GM12873 (cell line): ENCODE results near the gene CEP41.

ENCODE experiments used
- TF ChIP-seq, protein P1 (sequence below): IDR thresholded peaks from 2 replicates; pipeline ENCODE4 v1.5.1; 2012; ENCODE audit warnings: low read depth, mild to moderate bottlenecking, moderate library complexity, low read length, control low read depth; ENCODE audit not compliant: insufficient read depth; ENCODE audit errors: missing control alignments

The CEP41 gene

DNA sequence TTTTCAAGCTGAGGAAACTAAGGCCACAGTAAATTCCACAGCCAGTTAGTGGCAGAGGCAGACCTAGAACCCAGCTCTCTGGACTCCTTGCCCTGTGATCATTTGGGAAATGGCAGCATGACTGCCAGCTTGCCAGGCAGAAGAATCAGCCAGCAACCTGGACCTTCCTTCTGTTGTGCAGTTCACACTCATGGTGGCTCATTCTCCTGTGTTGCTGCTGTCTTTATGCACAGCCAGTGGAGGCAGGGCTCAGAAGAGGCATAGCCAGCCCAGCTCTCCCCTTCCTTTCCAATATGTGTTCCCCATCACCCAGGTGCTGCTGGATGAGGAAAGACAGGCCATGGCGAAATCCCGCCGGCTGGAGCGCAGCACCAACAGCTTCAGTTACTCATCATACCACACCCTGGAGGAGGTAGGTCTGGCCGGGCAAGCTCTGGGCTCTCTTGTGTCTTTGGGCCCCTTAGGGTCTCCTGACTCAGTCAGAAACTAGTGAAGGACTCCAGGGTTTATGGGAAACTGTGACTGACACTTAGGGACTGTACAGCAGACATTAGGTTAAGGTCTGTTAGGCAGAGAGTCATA is 81.4 kb downstream of the CEP41 start:
- TF ChIP-seq, protein P1, sequence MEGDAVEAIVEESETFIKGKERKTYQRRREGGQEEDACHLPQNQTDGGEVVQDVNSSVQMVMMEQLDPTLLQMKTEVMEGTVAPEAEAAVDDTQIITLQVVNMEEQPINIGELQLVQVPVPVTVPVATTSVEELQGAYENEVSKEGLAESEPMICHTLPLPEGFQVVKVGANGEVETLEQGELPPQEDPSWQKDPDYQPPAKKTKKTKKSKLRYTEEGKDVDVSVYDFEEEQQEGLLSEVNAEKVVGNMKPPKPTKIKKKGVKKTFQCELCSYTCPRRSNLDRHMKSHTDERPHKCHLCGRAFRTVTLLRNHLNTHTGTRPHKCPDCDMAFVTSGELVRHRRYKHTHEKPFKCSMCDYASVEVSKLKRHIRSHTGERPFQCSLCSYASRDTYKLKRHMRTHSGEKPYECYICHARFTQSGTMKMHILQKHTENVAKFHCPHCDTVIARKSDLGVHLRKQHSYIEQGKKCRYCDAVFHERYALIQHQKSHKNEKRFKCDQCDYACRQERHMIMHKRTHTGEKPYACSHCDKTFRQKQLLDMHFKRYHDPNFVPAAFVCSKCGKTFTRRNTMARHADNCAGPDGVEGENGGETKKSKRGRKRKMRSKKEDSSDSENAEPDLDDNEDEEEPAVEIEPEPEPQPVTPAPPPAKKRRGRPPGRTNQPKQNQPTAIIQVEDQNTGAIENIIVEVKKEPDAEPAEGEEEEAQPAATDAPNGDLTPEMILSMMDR = no peak

DNA sequence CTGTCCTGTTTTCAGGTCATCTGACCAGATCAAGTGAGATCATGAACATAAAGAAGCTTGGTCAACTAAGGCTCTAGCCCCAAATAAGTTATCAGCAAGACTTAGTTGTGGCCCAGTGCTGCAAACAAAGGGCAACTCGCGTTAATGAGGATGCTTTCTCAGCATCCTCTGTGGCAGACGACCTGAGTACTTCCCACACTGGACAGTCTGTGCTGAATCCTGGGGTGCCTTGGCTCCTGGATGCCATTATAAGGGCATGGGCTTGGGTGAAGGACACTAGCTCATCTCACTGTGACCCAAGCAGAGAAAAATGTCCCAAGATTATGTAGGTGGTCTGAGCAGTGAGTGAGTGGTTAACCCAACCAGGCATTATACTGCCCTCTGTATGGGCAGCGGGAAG is 82.3 kb downstream of the CEP41 start:
- TF ChIP-seq, protein P1 = no peak

DNA sequence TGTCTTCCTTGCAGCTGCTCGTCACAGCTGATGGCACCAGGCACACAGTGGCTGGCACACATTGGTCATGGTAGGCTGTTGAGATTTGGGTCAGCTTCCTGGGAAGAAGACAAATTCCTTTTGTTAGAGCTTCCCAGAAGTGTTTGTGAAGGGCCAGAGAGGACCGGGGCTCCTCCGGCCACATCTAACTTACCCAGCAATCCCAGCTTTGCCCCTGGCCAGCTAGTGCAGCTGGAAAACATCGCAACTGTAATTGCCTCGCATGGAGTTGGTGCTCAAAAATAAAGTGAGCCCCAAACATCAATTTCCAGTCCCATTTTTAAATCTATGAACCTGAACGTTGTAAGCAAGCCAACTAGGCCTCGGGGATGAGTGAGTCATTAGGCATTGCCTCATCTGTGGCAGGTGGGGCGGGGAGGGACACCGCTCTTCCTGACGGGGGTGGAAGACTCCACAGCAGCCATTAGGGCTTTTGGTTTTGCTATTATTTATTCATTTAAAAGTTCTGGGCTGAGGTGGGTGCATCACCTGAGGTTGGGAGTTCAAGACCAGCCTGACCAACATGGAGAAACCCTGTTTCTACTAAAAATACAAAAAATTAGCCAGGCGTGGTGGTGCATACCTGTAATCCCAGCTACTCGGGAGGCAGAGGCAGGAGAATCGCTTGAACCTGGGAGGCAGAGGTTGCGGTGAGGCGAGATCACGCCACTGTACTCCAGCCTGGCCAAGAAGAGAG is 83.8 kb downstream of the CEP41 start:
- TF ChIP-seq, protein P1 = no peak

DNA sequence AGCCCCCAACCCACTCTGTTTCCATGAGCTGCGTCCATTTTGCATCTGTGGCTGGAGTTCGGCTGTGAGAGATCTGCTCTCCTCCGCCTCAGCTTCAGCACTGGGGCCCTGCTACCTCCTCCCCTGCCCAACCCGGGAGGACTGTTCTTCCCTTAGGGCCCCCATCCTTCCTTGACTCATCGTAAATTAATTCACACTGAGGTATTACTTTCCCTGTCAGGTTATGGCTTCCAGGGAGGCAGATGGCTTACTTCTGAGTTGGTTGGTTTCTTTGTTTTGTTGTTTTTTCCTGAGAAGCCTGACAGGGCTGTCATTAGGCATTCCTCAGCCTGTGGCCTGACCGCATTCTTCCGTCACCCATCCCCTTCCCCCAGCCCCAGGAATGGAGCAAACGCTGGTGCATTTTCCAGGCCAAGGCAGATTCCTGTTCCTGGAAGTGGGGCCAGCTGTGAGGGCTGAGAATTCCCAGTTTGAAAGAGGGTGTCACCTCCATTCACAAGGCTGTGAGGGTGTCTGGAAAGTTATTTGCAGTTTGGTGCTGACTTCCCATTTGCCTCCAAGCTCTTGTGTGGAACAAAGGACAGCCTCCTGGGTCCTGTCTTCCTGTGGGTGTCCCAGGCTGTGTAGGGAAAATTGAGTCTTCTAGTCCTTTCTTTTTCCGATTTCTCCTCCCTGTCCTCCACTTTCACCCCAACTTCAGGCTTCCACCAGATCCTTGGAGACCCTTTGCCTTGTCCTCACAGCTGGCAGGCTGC is 84.5 kb downstream of the CEP41 start:
- TF ChIP-seq, protein P1 = no peak

DNA sequence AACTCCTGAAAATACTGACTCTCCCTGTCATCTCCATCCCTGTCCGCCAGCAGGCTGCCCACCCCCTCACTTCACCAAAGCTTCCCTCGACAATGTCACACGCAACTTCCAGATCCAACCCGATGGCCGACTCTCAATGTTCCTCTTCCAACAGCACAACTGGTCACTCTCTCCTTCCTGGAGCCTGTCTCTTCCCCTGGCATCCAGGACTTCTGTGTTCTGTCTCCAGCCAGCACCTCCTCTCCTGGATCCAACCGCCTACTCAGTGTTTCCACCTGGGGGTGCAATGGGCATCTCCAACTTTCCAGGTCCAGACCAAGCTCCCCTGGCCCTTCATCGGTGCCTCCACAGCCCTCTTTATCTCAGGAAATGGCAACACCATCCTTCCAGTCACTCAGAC is 87.6 kb downstream of the CEP41 start:
- TF ChIP-seq, protein P1 = no peak

DNA sequence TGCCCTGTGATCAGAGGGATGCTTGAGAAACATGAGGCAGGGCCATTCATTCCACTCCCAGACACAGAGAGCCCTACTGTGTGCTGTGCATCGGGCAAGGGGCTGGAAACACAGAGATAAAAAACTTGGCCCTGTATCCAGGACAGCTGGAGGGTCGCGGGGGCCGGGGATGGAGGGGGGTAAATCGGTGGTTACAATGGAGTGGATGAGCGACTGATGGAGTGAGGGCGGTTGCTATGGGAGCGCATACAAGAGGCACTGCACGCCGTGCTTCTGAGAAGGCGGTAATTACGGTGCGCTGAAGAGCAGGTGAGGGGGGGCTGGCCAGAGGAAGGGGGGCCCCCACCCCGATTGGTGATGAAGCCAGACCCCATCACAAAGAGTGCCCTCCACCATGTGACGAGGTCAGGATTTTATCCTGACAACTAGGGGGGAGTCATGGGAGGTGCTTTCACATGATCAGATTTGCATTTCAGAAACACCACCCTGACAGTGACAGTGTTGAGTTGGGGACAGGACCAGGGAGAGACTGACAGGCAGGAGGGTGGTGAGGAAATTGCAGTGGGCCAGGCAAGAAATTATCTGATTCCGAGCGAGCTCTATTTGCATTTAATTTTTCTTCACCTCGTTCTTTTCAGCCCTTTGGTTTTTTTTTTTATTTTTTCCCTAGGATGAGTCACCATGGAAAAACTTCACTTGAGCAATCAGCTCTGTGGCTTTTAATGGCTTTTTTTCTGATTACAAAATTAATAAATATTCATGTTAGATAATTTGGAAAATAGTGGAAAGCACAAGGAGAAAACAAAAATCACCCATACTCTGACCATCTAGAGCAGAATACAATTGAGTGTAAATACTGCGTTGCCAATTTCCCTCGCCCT is 88.4 kb downstream of the CEP41 start:
- TF ChIP-seq, protein P1 = no peak

DNA sequence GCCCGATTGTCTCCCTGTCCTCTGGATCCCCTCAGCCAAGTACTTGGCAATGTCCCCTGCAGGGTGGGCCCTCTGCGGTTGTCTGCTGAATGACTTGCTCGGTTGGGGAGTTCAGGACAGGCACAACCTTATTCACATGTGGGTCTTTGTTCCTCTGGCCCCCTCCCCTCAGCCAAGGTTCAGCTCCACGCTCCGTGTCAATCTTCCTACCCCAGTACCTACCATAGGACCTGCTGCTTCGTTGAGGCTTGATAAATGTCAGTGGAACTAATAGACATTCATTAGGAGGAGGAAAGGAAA is 89.1 kb downstream of the CEP41 start:
- TF ChIP-seq, protein P1 = no peak
